GM10847 (cell line): ENCODE results near the gene HYAL3.

ENCODE experiments used
- POLR2A ChIP-seq: IDR thresholded peaks from 2 replicates; pipeline ENCODE4 v1.6.1; 2011; ENCODE audit not compliant: insufficient read length; ENCODE audit errors: extremely low read depth

The HYAL3 gene

DNA sequence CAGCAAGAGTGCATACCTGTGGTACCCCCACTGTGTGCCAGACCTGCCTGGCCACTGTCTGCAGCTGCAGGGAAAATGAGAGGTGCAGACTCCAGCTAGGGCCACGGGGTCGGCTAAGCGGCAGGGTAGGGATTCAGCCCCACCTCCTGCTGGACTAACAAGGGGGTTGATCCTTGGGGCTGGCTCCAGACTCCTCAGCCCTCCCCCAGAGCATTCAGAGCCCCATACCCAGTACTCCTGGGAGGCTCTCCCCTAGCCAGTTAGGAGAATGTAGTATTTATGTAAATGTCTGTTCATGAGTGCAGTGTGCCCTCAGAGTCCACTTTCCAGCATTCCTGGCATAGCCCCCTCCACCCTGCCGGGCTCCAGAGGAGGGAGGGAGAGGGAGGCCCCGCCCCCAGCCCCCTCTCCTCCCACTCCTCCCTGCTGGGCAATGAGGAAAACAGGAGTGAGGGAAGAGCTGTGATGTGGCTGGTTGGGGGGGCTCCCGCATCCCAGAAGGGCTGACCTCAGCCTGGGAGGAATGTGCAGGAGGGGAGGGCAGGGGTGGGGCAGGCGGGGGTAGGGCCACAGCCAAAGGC lies 34.7 kb downstream of the HYAL3 start:
- TF ChIP-seq POLR2A, result no peak

DNA sequence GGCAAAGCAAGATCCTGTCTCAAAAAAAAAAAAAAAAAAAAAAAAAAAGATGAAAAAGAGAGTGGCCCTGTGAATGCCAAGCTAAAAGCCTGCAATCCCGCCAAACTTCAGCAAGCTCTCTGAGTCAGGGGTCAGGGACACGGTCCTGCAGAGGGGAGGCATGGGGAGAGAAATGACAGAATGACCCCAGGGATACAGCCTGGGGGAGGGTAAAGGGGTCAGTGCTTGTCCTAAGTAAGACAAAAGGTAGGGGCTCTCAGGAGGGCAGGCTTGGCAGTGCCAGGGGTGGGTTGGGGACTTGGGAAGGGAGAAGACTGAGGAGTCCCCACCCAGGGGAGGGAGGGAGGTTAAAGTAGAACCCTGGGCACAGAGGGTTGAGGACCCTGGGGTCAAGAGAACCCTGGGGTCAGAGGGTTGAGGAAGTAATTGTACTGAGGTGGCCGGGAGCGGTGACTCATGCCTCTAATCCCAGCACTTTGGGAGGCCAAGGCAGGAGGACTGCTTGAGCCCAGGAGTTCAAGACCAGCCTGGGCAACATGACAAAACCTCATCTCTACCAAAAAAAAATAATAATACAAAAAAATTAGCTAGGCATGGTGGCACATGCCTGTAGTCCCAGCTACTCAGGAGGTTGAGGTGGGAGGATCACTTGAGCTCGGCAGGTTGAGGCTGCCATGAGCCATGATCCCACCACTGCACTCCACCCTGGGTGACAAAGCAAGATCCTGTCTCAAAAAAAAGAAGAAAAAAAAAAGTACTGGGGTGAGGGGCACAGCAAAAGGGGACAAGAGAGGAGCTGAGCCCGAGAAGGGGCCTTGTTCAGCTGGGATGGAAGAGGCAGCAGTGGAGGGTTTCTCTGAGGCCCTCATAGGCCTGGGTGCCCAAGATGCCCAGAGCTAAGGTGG lies 35.5 kb downstream of the HYAL3 start:
- TF ChIP-seq POLR2A, result no peak

DNA sequence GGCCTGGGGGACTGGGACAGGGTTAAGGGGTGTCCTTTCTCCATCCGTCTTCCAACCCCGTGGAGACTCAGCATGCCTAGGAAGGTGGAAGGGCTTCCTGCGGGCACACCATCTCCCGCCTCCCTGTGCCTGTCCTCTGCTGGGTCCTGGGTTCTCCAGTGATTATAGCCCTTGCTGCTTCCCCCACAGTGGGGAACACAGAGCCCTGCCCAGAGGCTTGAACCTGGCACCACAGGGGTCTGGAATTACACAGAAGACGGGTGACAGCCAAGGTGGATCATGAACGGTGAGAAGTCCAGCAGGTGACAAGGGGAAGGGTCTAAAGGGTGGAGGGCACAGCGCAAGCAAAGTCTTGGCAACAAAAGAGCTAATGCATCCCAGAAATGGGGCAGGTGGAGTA lies 36.4 kb downstream of the HYAL3 start:
- TF ChIP-seq POLR2A, result no peak

DNA sequence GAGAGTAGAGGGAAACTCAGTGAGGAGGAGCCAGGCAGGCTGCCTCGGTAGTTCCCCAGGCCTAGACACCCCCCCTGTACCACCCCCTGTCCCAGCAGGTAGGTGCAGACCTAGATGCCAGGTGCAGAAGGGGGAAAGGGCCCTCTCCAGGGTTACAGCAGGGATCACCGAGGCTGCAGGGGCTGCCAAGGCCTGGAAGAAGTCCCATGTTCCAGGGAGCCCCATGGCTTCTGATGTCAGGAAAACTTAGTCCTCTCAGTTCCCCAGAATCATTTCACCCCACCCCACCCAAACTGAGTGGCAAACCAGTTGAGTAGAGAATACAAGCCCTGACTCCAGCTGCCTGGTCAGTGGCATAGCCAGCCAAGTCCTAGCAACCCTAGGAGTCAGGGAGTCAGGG lies 37.7 kb downstream of the HYAL3 start:
- TF ChIP-seq POLR2A, result no peak

DNA sequence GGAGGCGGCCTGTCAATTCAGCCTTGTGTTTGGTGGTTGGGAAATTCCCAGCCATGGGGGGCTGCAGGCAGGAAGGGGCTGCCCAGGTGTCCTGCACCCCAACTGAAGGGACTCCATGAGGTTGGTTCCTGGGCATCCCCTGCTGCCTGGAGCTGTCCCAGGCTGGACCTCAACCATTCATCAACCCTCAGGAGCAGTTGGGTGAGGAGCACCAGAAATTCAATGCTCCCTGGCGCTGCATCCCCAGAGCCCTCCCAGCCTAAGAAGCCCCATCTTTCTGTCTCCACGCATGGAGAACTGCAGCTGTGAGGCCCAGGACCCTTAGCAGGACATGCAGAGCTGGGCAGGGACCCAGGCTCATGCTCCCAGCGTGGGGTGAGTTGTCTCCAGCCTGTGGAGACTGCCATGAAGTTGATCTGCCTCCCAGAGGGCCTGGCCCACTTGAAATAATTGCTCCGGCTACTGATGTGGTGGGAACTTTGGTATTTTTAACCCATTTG lies 38.2 kb downstream of the HYAL3 start:
- TF ChIP-seq POLR2A, result no peak

DNA sequence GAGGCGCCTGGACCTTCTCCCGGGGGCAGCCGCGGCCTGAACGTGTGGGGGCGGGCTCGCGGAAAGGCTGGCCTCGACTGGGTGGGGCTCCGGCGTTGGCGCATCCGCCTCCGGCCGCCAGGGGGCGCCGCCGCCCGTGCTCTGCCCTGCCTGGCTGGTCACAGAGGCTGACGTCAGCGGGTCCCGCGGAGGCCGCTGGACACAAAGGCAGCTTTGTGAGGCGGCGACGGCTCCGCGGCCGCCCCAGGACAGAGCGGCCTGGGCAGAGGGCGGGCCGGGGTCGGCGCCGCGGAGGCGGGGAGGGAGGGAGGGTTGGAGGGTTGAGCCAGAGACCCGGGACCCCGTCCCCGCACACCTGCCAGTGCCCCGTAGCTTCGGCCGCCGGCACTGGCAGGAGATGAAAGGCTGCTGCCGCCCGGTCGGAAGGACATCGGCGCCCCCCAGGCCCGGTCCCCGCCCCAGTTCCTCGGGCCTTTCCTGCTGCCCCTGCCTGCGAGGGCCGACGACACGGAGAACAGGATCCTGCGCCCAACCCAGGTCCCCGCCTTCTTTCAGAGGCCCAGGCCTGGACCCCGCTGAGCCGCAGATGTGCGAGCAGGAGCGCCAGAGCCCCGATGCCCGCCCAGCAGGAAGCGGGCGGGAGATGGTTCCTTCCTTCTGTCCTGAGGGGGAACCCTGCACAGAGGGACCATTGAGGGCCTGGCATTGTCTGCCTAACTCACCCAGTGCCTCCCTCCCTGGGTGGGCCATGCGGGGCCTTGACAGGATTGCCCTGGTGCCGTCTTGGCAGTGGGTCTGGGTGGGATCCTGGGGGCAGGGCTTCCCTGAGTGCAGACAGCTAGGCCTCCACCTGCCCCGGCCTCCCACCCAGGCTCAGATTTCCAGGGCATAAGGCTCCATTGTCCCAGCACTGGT lies 38.9 kb downstream of the HYAL3 start:
- peak; percentile 38 for TF ChIP-seq POLR2A

DNA sequence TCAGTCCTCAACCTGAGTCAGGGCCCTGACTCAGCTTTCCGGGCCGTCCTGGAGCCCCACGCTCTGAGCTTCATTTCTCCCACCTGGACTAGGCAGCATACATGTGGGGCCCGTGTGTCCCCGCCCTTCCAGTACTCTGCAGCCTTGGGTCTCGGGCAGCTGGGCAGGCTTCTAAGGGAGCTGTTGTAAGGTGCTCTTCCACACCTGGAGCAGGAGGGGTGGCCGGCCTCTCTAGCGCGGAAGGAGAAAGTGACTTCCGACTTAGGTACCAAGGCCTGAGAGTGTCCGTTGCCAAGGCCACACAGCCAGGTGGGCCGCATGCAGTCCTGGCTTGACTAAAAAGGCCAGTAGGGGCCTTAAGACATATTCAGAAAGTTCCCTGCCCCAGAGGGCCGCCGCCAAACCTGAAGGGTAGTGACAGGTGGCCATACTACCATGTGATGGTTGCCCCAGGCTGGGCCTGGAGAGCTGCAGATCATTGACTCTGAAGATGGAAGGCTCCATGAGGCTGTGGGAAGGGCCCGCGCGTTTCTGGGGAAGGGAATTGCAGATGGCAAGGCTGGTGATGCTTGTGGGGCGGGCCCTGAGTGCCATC lies 39.7 kb downstream of the HYAL3 start:
- no peak for TF ChIP-seq POLR2A

DNA sequence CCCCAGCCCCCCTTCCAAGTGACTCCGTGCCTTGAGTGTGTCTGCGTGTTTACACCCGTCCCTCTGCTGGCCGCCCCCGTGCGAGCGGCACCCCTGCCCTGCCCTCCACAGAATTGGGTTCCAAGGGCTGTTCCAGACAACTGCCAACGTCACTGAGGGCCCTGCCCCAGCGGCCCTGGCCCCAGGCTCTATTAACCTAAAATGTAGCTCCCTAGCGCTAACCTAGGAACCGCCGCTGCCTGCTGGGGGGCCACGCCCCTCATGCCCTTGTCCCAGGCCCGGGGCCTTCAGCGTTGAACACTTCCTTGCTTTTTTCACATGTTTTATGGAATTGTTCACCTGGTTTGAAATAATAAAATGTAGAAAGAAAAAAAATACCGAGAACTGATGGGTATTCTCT lies 40.2 kb downstream of the HYAL3 start:
- no peak for TF ChIP-seq POLR2A

DNA sequence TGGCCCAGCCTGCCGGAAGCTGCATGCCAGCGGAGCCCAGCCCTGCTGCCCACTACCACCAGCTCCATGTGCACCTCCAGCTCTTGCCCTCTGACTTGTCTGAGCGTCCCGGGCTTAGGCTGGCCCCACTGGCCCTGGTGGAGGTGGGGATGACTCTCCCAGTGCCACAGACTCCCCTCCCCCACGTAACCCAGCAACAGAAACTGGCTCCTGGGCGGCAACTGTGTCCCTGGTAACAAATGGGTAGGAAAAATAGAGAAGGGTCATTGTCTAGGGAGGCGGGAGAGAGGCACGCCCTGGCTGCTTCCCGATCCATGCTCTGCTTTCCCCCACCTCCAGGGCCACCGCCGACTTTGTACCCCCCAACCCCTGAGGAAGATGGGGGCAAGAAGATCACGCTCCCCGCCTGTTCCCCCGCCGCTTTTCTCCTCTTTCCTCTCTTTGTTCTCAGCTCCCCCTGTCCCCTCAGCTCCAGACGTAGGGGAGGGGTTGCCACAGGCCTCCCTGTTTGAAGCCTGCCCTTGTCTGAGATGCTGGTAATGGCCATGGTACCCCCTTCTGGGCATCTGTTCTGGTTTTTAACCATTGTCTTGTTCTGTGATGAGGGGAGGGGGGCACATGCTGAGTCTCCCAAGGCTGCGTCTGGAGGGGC lies 41.0 kb downstream of the HYAL3 start:
- no peak for TF ChIP-seq POLR2A

DNA sequence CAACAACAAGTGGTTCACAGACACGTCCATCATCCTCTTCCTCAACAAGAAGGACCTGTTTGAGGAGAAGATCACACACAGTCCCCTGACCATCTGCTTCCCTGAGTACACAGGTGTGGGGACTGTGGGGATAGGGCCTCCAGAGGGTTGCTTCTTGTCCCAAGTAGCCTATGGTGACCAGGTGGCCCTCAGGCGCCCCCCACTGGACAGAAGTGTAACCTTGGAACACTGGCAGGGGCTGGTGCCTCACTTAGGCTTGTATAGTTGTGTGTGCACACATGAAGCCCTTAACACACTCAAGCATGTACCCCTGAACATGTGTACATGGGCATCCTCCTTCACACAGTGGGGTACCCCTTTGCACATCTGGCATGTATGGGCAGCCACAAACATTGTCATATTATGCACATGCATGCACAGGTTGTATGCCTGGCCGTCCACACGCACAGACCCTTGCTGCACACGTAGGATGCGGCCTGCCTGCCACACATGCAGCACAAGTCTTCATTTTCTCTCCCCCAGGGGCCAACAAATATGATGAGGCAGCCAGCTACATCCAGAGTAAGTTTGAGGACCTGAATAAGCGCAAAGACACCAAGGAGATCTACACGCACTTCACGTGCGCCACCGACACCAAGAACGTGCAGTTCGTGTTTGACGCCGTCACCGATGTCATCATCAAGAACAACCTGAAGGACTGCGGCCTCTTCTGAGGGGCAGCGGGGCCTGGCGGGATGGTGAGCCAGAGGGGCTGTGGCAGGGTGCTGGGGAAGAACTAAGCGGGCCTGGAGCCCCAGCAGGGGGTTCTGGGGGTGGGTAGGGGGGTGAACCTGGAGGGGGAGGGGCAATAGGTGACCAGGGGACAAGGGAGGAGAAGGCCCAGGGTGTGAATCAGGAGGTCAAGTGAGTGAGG lies 42.0 kb downstream of the HYAL3 start:
- no peak for TF ChIP-seq POLR2A

DNA sequence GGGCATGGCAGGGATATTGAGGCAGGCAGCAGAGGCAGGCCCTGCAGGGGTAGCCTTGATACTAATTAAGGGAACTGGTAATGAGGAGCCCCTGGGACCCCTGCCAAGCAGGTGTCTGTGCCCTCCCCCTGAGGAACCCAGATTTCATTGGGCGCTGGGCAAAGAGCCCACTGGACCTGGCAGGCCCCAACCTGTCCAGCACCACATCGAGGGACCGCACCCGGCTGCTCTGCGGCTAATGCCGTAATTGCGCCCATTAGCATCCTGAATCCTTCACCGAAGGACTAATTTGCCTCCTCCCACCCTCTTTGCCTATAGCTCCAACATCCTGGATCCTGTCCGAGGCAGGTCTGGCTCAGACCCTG lies 44.0 kb downstream of the HYAL3 start:
- TF ChIP-seq POLR2A, result no peak

DNA sequence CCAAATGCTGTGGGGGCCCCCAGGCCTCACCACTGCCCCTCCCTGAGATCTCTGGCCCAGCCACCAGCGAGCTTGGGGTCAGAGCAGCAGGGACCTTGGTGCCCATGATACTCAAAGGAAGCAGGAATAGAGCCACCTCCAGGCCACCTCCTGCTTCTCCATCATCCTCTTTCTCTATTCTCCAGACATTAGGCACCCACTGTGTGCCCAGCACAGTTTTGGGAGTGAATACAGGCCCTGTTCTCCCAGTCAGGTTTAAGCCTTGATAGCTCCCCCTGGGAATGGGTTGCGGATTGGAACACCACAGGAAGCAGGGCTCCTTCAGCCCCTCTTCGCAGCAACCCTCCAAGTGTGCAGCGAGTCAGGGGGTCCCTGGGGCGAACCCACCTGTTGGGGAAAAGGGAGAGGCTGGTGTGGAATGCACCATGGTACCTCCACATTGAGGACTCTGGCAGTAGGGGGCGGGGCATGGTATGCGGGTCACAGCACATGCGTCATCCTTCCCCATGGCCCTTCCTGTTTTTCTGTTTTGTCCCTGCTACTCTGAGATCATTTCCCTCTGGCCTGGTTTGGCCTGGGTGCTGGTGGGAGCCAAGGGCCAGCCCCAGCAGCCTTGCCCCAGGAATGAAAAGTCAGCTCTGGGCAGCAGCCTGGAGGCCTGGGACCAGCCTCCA lies 44.5 kb downstream of the HYAL3 start:
- TF ChIP-seq POLR2A, result no peak

DNA sequence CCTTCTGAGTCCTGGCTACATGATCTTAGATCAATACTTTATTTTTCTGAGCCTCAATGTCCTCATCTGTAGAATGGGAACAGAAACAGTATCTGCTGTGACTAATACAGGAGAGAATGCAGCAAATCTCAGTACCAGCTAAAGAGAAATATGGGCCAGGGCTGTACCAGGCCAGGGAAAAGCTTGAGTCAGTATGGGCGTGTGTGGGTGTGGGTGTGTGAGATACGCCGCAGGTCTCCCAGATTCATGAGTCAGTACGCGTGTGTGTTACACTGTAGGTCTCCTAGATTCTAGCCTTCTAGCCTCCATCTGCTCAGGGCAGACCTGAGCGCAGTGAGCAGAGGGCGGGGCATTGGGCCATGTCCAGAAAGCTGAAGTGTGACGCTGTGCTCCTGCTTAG lies 48.0 kb downstream of the HYAL3 start:
- no peak for TF ChIP-seq POLR2A
